HEK293 (cell line): Measurements from ENCODE around the gene LRFN3.

Source experiments
- CTCF ChIA-PET: fragments of 350-600 bp; formaldehyde crosslinking; extraction: SDS; loops from one replicate; lab custom pipeline; 2021; ENCODE audit warnings: antibody characterized with exemption; lab: Yijun Ruan, JAX
- POLR2A ChIA-PET: fragments of 300-600 bp; formaldehyde crosslinking; extraction: SDS; loops from one replicate; lab custom pipeline; 2020; ENCODE audit warnings: antibody characterized with exemption, inconsistent platforms; lab: Yijun Ruan, JAX
- H3K27ac ChIP-seq: fragments of 200-500 bp; sonication (Bioruptor generic); 2 replicates; pipeline ENCODE4 v1.5.1; 2014; ENCODE audit warnings: low read depth, low read length, control low read depth, inconsistent platforms; ENCODE audit errors: extremely low read depth
- H3K36me3 ChIP-seq, 2 experiments: fragments of 200-500 bp in 1 of 2; sonication (Bioruptor generic) in 1 of 2; 1 replicate in 1 of 2; 2 replicates in 1 of 2; pipeline ENCODE4 v1.5.1; 2014 to 2017; ENCODE audit warnings: inconsistent platforms in 2 of 2, low read length in 2 of 2; ENCODE audit not compliant: control insufficient read depth in 2 of 2, insufficient read depth in 1 of 2
- H3K4me1 ChIP-seq: fragments of 200-500 bp; sonication (Bioruptor generic); 2 replicates; pipeline ENCODE4 v1.5.1; 2014; ENCODE audit warnings: mild to moderate bottlenecking, low read length, inconsistent platforms; ENCODE audit not compliant: control insufficient read depth, insufficient read depth
- H3K4me3 ChIP-seq: 2 replicates; pipeline ENCODE4 v1.5.1; 2011; ENCODE audit warnings: low read depth, mild to moderate bottlenecking, control low read depth, low read length, moderate library complexity
- H3K9me3 ChIP-seq: fragments of 200-500 bp; sonication (Bioruptor generic); 2 replicates; pipeline ENCODE4 v1.5.1; 2014; ENCODE audit warnings: low read depth, low read length, inconsistent platforms; ENCODE audit not compliant: control insufficient read depth, insufficient read depth
- IKZF3 ChIP-seq: fragments of 450-650 bp; IDR thresholded peaks from 2 replicates; pipeline ENCODE4 v1.5.0; 2018; ENCODE audit warnings: missing biosample characterization, mild to moderate bottlenecking, missing genetic modification characterization, moderate library complexity
- SCRT2 ChIP-seq: fragments of 450-650 bp; formaldehyde crosslinking; IDR thresholded peaks from 2 replicates; pipeline ENCODE4 v1.5.1; 2016; ENCODE audit warnings: missing biosample characterization, missing genetic modification characterization
- ZBTB7A ChIP-seq: fragments of 450-650 bp; formaldehyde crosslinking; IDR thresholded peaks from 2 replicates; pipeline ENCODE4 v1.5.1; 2016; ENCODE audit warnings: low read depth, missing biosample characterization, missing genetic modification characterization
- ZIC2 ChIP-seq: fragments of 450-650 bp; formaldehyde crosslinking; IDR thresholded peaks from 2 replicates; pipeline ENCODE4 v1.5.1; 2016; ENCODE audit warnings: missing biosample characterization, missing genetic modification characterization
- ZNF121 ChIP-seq: fragments of 450-650 bp; formaldehyde crosslinking; IDR thresholded peaks from 2 replicates; pipeline ENCODE4 v1.5.1; 2016; ENCODE audit warnings: missing biosample characterization, missing genetic modification characterization
- ZNF311 ChIP-seq: fragments of 450-650 bp; formaldehyde crosslinking; IDR thresholded peaks from 2 replicates; pipeline ENCODE4 v1.5.1; 2017; ENCODE audit warnings: missing biosample characterization, missing genetic modification characterization, borderline replicate concordance
- ZNF423 ChIP-seq: fragments of 450-650 bp; formaldehyde crosslinking; IDR thresholded peaks from 2 replicates; pipeline ENCODE4 v1.5.1; 2016; ENCODE audit warnings: missing biosample characterization, missing genetic modification characterization
- ZNF629 ChIP-seq: fragments of 450-650 bp; formaldehyde crosslinking; IDR thresholded peaks from 2 replicates; pipeline ENCODE4 v1.5.1; 2017; ENCODE audit warnings: missing biosample characterization, missing genetic modification characterization
- ZNF658 ChIP-seq: fragments of 450-650 bp; formaldehyde crosslinking; IDR thresholded peaks from 2 replicates; pipeline ENCODE4; 2016; ENCODE audit warnings: missing biosample characterization, missing genetic modification characterization
- ZNF785 ChIP-seq: fragments of 450-650 bp; formaldehyde crosslinking; IDR thresholded peaks from 2 replicates; pipeline ENCODE4 v1.5.1; 2016; ENCODE audit warnings: missing biosample characterization, missing genetic modification characterization
- ZSCAN23 ChIP-seq: fragments of 450-650 bp; formaldehyde crosslinking; IDR thresholded peaks from 2 replicates; pipeline ENCODE4 v1.5.1; 2016; ENCODE audit warnings: missing biosample characterization, missing genetic modification characterization
- ZSCAN30 ChIP-seq: fragments of 450-650 bp; IDR thresholded peaks from 2 replicates; pipeline ENCODE4 v1.5.1; 2018; ENCODE audit warnings: missing biosample characterization, mild to moderate bottlenecking, missing genetic modification characterization, moderate library complexity
- ZXDB ChIP-seq: fragments of 450-650 bp; formaldehyde crosslinking; IDR thresholded peaks from 2 replicates; pipeline ENCODE4 v1.5.1; 2016; ENCODE audit warnings: missing biosample characterization, missing genetic modification characterization
- TF ChIP-seq, protein P1 (sequence below): fragments of 450-650 bp; IDR thresholded peaks from 2 replicates; pipeline ENCODE4 v1.5.1; 2018; ENCODE audit warnings: missing biosample characterization, mild to moderate bottlenecking, missing genetic modification characterization
- TF ChIP-seq, protein P2 (sequence below): fragments of 450-650 bp; formaldehyde crosslinking; IDR thresholded peaks from 2 replicates; pipeline ENCODE4 v1.5.1; 2017; ENCODE audit warnings: missing biosample characterization, missing genetic modification characterization
- TF ChIP-seq, protein P3 (sequence below): fragments of 450-650 bp; formaldehyde crosslinking; conservative IDR thresholded peaks from 2 replicates; pipeline ENCODE4 v1.5.1; 2016; ENCODE audit warnings: low read depth, missing biosample characterization, missing genetic modification characterization
- TF ChIP-seq, protein P4 (sequence below): fragments of 450-650 bp; formaldehyde crosslinking; IDR thresholded peaks from 2 replicates; pipeline ENCODE4 v1.5.1; 2016; ENCODE audit warnings: missing biosample characterization, missing genetic modification characterization, borderline replicate concordance
- TF ChIP-seq, protein P5 (sequence below): fragments of 450-650 bp; formaldehyde crosslinking; IDR thresholded peaks from 2 replicates; pipeline ENCODE4 v1.5.1; 2016; ENCODE audit warnings: missing biosample characterization, missing genetic modification characterization

The LRFN3 gene

DNA sequence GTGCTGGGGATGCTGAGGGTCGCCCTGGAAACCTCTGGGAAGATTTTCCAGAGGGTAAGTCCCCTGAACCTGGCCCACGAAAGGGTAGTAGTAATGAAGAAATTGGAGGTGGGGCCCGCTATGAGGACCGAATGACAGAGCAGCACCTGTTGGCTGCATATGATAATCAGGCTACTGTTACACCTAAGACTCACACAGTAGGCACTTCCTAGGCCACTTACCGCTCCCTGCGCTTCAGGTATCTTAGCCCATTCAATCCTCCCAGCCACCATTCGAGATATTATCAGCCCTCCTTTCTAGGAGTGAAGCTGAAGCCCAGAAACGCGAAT lies 4.3 kb upstream of the LRFN3 start (continued):
- TF ChIP-seq, protein P1, sequence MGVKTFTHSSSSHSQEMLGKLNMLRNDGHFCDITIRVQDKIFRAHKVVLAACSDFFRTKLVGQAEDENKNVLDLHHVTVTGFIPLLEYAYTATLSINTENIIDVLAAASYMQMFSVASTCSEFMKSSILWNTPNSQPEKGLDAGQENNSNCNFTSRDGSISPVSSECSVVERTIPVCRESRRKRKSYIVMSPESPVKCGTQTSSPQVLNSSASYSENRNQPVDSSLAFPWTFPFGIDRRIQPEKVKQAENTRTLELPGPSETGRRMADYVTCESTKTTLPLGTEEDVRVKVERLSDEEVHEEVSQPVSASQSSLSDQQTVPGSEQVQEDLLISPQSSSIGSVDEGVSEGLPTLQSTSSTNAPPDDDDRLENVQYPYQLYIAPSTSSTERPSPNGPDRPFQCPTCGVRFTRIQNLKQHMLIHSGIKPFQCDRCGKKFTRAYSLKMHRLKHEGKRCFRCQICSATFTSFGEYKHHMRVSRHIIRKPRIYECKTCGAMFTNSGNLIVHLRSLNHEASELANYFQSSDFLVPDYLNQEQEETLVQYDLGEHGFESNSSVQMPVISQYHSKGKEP (tag by site-specific recombination) = no peak
- TF ChIP-seq, protein P2, sequence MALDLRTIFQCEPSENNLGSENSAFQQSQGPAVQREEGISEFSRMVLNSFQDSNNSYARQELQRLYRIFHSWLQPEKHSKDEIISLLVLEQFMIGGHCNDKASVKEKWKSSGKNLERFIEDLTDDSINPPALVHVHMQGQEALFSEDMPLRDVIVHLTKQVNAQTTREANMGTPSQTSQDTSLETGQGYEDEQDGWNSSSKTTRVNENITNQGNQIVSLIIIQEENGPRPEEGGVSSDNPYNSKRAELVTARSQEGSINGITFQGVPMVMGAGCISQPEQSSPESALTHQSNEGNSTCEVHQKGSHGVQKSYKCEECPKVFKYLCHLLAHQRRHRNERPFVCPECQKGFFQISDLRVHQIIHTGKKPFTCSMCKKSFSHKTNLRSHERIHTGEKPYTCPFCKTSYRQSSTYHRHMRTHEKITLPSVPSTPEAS (tag by site-specific recombination) = 0 out of 2 replicates have a peak, but pooled peaks have one; percentile 16
- TF ChIP-seq ZSCAN30 (tag by site-specific recombination) = peak; percentile 53; the same call in 1 of the 2 replicates
- TF ChIP-seq IKZF3 (tag by site-specific recombination) = 0 out of 2 replicates have a peak, but pooled peaks have one; percentile 27
- peak; percentile 100 for TF ChIP-seq SCRT2 (tag by site-specific recombination)

DNA sequence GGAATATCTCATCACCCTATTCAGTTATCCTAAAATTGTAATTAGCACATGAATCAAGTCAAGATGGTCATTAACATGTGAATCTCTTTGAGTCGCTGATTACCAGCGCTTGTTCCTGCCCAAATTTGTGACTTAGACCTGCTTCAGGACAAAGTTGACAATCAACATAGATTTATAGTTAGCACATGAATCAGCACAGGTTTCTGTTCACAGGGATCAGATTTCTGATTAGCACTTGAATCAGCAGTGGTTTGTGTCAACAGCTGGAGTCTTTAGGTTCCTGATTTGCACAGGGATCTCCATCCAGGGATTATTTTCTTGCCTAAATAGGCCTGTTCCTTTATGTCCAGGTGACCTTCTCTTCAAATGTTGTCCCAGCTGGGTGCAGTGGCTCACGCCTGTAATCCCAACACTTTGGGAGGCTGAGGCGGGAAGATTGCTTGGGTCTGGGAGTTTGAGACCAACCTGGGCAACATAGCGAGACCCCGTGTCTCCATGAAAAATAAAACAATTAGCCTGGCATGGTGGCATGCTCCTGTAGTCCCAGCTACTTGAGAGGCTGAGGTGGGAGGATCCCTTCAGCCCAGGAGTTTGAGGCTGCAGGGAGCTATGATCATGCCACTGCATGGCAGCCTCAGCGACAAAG lies 3.8 kb upstream of the LRFN3 start:
- Histone ChIP-seq H3K27ac (no peak overlapping the region), H3K4me3 (no peak overlapping the region), H3K9me3 (no peaks in the 10 kb centered on the region; the same call in 1 of the 2 replicates), H3K36me3 (no peaks in the 10 kb centered on the region; a peak in 1 of 3 replicates), H3K4me1 (peaks cover 20% of the 10 kb centered on the region)
- ChIA-PET POLR2A (interaction anchor here (2.0 kb wide), 1 partner anchor 192 kb away, joined by 21 read pairs; no protein-coding TSS in a partner anchor), CTCF (interaction anchor here (0.6 to 8.0 kb wide), 29 partner anchors 9 to 1180 kb away, joined by 3 to 185 read pairs (median 4); partner anchors contain the start of genes APLP1, CAPNS1, LIN37 and ZNF146)
- TF ChIP-seq ZNF121 (tag by site-specific recombination) (0 out of 2 replicates have a peak, but pooled peaks have one; percentile 28), ZBTB7A (tag by site-specific recombination) (no peak), ZSCAN23 (tag by site-specific recombination) (peak; percentile 86; the same call in 1 of the 2 replicates), ZNF423 (tag by site-specific recombination) (no peak), ZIC2 (tag by site-specific recombination) (no peak), ZNF785 (tag by site-specific recombination) (no peak)

DNA sequence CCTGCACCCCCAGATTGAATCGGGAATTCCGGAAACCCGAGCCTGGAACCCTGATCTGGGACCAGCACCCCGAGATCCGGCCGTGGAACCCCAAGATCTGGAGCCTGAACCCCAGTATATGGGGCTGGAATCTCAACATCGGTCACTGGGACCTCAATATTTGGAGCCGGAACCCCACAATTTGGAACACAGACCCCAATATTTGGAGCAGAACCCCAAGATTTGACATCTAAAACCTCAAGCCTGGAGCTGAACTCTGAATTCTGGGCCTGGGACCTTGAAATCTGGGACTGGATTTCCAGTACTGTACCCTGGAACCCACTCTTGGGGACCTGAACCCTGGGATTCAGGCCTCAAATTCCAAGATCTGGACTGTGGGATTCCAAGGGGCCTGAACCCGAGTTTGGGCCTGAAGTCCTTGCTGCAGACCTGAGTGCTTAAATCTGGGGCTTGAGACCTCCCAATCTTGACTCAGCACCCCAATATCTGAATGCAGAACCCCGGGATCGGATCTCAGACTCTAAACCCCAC lies 629 bp downstream of the LRFN3 start:
- Histone ChIP-seq H3K27ac (peak overlapping the region; percentile 78; the same call in 1 of the 2 replicates), H3K4me3 (peak overlapping the region; percentile 49), H3K36me3 (peaks cover 20 to 34% of the 10 kb centered on the region in 2 experiments), H3K9me3 (no peaks in the 10 kb centered on the region; the same call in 1 of the 2 replicates), H3K4me1 (peaks cover 26% of the 10 kb centered on the region)
- POLR2A ChIA-PET = interaction anchor here (1.3 kb wide), 1 partner anchor 12 kb away, joined by 4 read pairs; no protein-coding TSS in a partner anchor
- CTCF ChIA-PET = interaction anchor here (0.5 to 1.6 kb wide), 4 partner anchors 9 to 92 kb away, joined by 3 to 9 read pairs (median 4); no protein-coding TSS in a partner anchor
- TF ChIP-seq, protein P3, sequence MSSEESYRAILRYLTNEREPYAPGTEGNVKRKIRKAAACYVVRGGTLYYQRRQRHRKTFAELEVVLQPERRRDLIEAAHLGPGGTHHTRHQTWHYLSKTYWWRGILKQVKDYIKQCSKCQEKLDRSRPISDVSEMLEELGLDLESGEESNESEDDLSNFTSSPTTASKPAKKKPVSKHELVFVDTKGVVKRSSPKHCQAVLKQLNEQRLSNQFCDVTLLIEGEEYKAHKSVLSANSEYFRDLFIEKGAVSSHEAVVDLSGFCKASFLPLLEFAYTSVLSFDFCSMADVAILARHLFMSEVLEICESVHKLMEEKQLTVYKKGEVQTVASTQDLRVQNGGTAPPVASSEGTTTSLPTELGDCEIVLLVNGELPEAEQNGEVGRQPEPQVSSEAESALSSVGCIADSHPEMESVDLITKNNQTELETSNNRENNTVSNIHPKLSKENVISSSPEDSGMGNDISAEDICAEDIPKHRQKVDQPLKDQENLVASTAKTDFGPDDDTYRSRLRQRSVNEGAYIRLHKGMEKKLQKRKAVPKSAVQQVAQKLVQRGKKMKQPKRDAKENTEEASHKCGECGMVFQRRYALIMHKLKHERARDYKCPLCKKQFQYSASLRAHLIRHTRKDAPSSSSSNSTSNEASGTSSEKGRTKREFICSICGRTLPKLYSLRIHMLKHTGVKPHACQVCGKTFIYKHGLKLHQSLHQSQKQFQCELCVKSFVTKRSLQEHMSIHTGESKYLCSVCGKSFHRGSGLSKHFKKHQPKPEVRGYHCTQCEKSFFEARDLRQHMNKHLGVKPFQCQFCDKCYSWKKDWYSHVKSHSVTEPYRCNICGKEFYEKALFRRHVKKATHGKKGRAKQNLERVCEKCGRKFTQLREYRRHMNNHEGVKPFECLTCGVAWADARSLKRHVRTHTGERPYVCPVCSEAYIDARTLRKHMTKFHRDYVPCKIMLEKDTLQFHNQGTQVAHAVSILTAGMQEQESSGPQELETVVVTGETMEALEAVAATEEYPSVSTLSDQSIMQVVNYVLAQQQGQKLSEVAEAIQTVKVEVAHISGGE (tag by site-specific recombination) = 0 out of 2 replicates have a peak, but pooled peaks have one; percentile 9
- TF ChIP-seq, protein P4, sequence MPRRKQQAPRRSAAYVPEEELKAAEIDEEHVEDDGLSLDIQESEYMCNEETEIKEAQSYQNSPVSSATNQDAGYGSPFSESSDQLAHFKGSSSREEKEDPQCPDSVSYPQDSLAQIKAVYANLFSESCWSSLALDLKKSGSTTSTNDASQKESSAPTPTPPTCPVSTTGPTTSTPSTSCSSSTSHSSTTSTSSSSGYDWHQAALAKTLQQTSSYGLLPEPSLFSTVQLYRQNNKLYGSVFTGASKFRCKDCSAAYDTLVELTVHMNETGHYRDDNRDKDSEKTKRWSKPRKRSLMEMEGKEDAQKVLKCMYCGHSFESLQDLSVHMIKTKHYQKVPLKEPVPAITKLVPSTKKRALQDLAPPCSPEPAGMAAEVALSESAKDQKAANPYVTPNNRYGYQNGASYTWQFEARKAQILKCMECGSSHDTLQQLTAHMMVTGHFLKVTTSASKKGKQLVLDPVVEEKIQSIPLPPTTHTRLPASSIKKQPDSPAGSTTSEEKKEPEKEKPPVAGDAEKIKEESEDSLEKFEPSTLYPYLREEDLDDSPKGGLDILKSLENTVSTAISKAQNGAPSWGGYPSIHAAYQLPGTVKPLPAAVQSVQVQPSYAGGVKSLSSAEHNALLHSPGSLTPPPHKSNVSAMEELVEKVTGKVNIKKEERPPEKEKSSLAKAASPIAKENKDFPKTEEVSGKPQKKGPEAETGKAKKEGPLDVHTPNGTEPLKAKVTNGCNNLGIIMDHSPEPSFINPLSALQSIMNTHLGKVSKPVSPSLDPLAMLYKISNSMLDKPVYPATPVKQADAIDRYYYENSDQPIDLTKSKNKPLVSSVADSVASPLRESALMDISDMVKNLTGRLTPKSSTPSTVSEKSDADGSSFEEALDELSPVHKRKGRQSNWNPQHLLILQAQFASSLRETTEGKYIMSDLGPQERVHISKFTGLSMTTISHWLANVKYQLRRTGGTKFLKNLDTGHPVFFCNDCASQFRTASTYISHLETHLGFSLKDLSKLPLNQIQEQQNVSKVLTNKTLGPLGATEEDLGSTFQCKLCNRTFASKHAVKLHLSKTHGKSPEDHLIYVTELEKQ (tag by site-specific recombination) = no peak
- TF ChIP-seq ZNF629 (tag by site-specific recombination) = peak; percentile 18; the same call in 1 of the 2 replicates
- TF ChIP-seq ZXDB (tag by site-specific recombination) = peak; percentile 26; the same call in 1 of the 2 replicates
- TF ChIP-seq ZNF121 (tag by site-specific recombination) = 0 out of 2 replicates have a peak, but pooled peaks have one; percentile 19
- no peak for TF ChIP-seq ZNF311 (tag by site-specific recombination)
- TF ChIP-seq, protein P5, sequence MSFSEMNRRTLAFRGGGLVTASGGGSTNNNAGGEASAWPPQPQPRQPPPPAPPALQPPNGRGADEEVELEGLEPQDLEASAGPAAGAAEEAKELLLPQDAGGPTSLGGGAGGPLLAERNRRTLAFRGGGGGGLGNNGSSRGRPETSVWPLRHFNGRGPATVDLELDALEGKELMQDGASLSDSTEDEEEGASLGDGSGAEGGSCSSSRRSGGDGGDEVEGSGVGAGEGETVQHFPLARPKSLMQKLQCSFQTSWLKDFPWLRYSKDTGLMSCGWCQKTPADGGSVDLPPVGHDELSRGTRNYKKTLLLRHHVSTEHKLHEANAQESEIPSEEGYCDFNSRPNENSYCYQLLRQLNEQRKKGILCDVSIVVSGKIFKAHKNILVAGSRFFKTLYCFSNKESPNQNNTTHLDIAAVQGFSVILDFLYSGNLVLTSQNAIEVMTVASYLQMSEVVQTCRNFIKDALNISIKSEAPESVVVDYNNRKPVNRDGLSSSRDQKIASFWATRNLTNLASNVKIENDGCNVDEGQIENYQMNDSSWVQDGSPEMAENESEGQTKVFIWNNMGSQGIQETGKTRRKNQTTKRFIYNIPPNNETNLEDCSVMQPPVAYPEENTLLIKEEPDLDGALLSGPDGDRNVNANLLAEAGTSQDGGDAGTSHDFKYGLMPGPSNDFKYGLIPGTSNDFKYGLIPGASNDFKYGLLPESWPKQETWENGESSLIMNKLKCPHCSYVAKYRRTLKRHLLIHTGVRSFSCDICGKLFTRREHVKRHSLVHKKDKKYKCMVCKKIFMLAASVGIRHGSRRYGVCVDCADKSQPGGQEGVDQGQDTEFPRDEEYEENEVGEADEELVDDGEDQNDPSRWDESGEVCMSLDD = peak; percentile 100
- TF ChIP-seq ZNF658 (tag by site-specific recombination) = no peak
